Neural cell (in vitro differentiated cells): Measurements from ENCODE around the gene SMIM35. TPM values are rescaled to one million over a fixed set of nuclear protein-coding genes. Genes with fewer than 3 reads are reported as not detected.

ENCODE experiments used
- H2AFZ ChIP-seq: fragments of 200-600, 300-800 bp; sonication (generic), shearing (Covaris generic); 2 replicates; pipeline ENCODE4 v1.6.0; 2014; ENCODE audit warnings: low read depth, mild to moderate bottlenecking, antibody characterized with exemption, low read length, moderate library complexity
- H3F3A ChIP-seq: fragments of 200-600 bp; shearing (Covaris generic); 2 replicates; pipeline ENCODE4 v1.6.1; 2016; ENCODE audit warnings: mild to moderate bottlenecking, moderate library complexity, mixed read lengths, antibody characterized with exemption, low read length; ENCODE audit not compliant: insufficient read depth, poor library complexity, severe bottlenecking
- H3K27ac ChIP-seq: fragments of 200-600, 300-800 bp; sonication (generic), shearing (Covaris generic); 2 replicates; pipeline ENCODE4 v1.5.1; 2014; ENCODE audit warnings: mild to moderate bottlenecking, low read length, moderate library complexity
- H3K27me3 ChIP-seq: fragments of 300-800, 200-600 bp; sonication (generic), shearing (Covaris generic); 2 replicates; pipeline ENCODE4 v1.6.0; 2014; ENCODE audit warnings: mild to moderate bottlenecking, low read depth, low read length, moderate library complexity; ENCODE audit not compliant: insufficient read depth
- H3K36me3 ChIP-seq: fragments of 300-800, 200-600 bp; sonication (generic), shearing (Covaris generic); 2 replicates; pipeline ENCODE4 v1.5.1; 2014; ENCODE audit warnings: mild to moderate bottlenecking, antibody characterized with exemption, low read length, moderate library complexity; ENCODE audit not compliant: insufficient read depth
- H3K4me2 ChIP-seq: fragments of 300-800, 200-600 bp; sonication (generic), shearing (Covaris generic); 2 replicates; pipeline ENCODE4 v1.6.0; 2014; ENCODE audit warnings: mild to moderate bottlenecking, low read length
- H3K4me3 ChIP-seq: fragments of 300-800, 200-600 bp; sonication (generic), shearing (Covaris generic); 2 replicates; pipeline ENCODE4 v1.5.1; 2014; ENCODE audit warnings: mild to moderate bottlenecking, low read length, moderate library complexity
- H3K79me2 ChIP-seq: fragments of 200-600 bp; shearing (Covaris generic); replicated peaks from 2 replicates; pipeline ENCODE4 v1.6.0; 2014; ENCODE audit warnings: mild to moderate bottlenecking, low read length, moderate library complexity; ENCODE audit not compliant: insufficient read depth
- H3K9ac ChIP-seq: fragments of 300-800, 200-600 bp; sonication (generic), shearing (Covaris generic); 2 replicates; pipeline ENCODE4 v1.6.1; 2016; ENCODE audit warnings: mild to moderate bottlenecking, low read length, mixed read lengths
- H3K9me2 ChIP-seq: fragments of 200-600 bp; shearing (Covaris generic); 2 replicates; pipeline ENCODE4 v1.6.1; 2016; ENCODE audit warnings: mild to moderate bottlenecking, low read length, mixed read lengths; ENCODE audit not compliant: insufficient read depth
- H3K9me3 ChIP-seq: fragments of 200-600, 300-800 bp; sonication (generic), shearing (Covaris generic); 2 replicates; pipeline ENCODE4 v1.6.1; 2016; ENCODE audit warnings: mild to moderate bottlenecking, mixed run types, low read length, moderate library complexity, mixed read lengths
- H4K20me1 ChIP-seq: fragments of 200-600 bp; shearing (Covaris generic); 2 replicates; pipeline ENCODE4 v1.6.1; 2016; ENCODE audit warnings: mild to moderate bottlenecking, mixed run types; ENCODE audit not compliant: insufficient read depth
- EP300 ChIP-seq: fragments of 450-650 bp; conservative IDR thresholded peaks from 2 replicates; pipeline ENCODE4 v1.6.1; 2014; ENCODE audit warnings: antibody characterized with exemption, mild to moderate bottlenecking, moderate library complexity; ENCODE audit not compliant: poor library complexity, severe bottlenecking
- EZH2 ChIP-seq: fragments of 200-600, 300-800 bp; shearing (Covaris generic), sonication (generic); IDR thresholded peaks from 2 replicates; pipeline ENCODE4 v1.6.1; 2014; ENCODE audit warnings: antibody characterized with exemption, low read length, borderline replicate concordance, mild to moderate bottlenecking; ENCODE audit not compliant: insufficient read depth, poor library complexity, severe bottlenecking
- MXI1 ChIP-seq: fragments of 450-650 bp; conservative IDR thresholded peaks from 2 replicates; pipeline ENCODE4 v1.6.1; 2014; ENCODE audit warnings: antibody characterized with exemption, mild to moderate bottlenecking; ENCODE audit not compliant: poor library complexity, severe bottlenecking
- POLR2AphosphoS5 ChIP-seq: IDR thresholded peaks from 2 replicates; pipeline ENCODE4 v1.6.1; 2012
- RAD21 ChIP-seq: fragments of 450-650 bp; conservative IDR thresholded peaks from 2 replicates; pipeline ENCODE4 v1.6.1; 2014; ENCODE audit warnings: antibody characterized with exemption, mild to moderate bottlenecking, moderate library complexity
- SMC3 ChIP-seq: fragments of 450-650 bp; conservative IDR thresholded peaks from 2 replicates; pipeline ENCODE4 v1.6.1; 2014; ENCODE audit warnings: antibody characterized with exemption, mild to moderate bottlenecking, moderate library complexity; ENCODE audit not compliant: poor library complexity
- TAF1 ChIP-seq: IDR thresholded peaks from 2 replicates; pipeline ENCODE4 v1.6.1; 2012; ENCODE audit warnings: low read depth
- polyA plus RNA-seq: library from polyadenylated mRNA; depleted of rRNA; stranded (reverse); fragments of >200 nt; gene quantifications from 2 replicates; pipeline ENCODE4 v1.2.3, GENCODE V29; 2014
- TF ChIP-seq, protein P1 (sequence below): fragments of 450-650 bp; IDR thresholded peaks from 2 replicates; pipeline ENCODE4 v1.5.1; 2014; ENCODE audit warnings: antibody characterized with exemption, mild to moderate bottlenecking, moderate library complexity; ENCODE audit not compliant: poor library complexity, severe bottlenecking
- TF ChIP-seq, protein P2 (sequence below): IDR thresholded peaks from 2 replicates; pipeline ENCODE4 v1.6.1; 2012; ENCODE audit warnings: borderline replicate concordance

SMIM35 gene
- polyA plus RNA-seq, 1 donor from 2014 or later = not detected

DNA sequence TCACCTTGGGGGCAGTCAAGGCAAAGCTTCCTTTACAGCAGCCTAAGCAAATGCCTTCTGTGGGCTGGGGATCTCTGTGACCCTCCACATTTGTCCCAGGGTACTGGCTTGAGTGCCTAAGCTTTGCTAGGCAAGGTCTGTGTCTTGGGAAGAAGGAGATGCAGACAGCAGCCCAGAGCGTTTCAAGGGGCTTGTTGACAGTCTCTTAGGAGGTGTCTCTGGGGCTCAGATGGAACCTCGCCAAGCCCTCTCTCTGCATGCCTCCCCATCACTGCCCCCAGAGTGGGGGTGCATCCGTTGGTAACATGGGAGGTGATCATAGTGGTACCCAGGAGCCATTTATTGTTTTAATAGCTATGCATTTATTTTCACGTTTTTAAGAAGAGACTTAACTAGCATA is 39.0 kb downstream of the SMIM35 start:
- no peak overlapping the region for H2AFZ ChIP-seq
- H3K27ac ChIP-seq = no peak overlapping the region
- H3K27me3 ChIP-seq = no peaks in the 10 kb centered on the region
- TF ChIP-seq MXI1 (no peak), POLR2AphosphoS5 (no peak), EZH2 (no peak), TAF1 (no peak), SMC3 (no peak), RAD21 (no peak), EP300 (no peak)
- TF ChIP-seq, protein P1, sequence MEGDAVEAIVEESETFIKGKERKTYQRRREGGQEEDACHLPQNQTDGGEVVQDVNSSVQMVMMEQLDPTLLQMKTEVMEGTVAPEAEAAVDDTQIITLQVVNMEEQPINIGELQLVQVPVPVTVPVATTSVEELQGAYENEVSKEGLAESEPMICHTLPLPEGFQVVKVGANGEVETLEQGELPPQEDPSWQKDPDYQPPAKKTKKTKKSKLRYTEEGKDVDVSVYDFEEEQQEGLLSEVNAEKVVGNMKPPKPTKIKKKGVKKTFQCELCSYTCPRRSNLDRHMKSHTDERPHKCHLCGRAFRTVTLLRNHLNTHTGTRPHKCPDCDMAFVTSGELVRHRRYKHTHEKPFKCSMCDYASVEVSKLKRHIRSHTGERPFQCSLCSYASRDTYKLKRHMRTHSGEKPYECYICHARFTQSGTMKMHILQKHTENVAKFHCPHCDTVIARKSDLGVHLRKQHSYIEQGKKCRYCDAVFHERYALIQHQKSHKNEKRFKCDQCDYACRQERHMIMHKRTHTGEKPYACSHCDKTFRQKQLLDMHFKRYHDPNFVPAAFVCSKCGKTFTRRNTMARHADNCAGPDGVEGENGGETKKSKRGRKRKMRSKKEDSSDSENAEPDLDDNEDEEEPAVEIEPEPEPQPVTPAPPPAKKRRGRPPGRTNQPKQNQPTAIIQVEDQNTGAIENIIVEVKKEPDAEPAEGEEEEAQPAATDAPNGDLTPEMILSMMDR = no peak
- TF ChIP-seq, protein P2, sequence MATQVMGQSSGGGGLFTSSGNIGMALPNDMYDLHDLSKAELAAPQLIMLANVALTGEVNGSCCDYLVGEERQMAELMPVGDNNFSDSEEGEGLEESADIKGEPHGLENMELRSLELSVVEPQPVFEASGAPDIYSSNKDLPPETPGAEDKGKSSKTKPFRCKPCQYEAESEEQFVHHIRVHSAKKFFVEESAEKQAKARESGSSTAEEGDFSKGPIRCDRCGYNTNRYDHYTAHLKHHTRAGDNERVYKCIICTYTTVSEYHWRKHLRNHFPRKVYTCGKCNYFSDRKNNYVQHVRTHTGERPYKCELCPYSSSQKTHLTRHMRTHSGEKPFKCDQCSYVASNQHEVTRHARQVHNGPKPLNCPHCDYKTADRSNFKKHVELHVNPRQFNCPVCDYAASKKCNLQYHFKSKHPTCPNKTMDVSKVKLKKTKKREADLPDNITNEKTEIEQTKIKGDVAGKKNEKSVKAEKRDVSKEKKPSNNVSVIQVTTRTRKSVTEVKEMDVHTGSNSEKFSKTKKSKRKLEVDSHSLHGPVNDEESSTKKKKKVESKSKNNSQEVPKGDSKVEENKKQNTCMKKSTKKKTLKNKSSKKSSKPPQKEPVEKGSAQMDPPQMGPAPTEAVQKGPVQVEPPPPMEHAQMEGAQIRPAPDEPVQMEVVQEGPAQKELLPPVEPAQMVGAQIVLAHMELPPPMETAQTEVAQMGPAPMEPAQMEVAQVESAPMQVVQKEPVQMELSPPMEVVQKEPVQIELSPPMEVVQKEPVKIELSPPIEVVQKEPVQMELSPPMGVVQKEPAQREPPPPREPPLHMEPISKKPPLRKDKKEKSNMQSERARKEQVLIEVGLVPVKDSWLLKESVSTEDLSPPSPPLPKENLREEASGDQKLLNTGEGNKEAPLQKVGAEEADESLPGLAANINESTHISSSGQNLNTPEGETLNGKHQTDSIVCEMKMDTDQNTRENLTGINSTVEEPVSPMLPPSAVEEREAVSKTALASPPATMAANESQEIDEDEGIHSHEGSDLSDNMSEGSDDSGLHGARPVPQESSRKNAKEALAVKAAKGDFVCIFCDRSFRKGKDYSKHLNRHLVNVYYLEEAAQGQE = no peak
- no peak overlapping the region for H3K4me2 ChIP-seq
- no peaks in the 10 kb centered on the region for H3F3A ChIP-seq
- H3K79me2 ChIP-seq = no peaks in the 10 kb centered on the region
- no peak overlapping the region for H3K4me3 ChIP-seq
- H3K9me2 ChIP-seq = no peaks in the 10 kb centered on the region
- no peaks in the 10 kb centered on the region for H3K9me3 ChIP-seq
- no peaks in the 10 kb centered on the region for H4K20me1 ChIP-seq
- no peaks in the 10 kb centered on the region for H3K36me3 ChIP-seq
- no peak overlapping the region for H3K9ac ChIP-seq

DNA sequence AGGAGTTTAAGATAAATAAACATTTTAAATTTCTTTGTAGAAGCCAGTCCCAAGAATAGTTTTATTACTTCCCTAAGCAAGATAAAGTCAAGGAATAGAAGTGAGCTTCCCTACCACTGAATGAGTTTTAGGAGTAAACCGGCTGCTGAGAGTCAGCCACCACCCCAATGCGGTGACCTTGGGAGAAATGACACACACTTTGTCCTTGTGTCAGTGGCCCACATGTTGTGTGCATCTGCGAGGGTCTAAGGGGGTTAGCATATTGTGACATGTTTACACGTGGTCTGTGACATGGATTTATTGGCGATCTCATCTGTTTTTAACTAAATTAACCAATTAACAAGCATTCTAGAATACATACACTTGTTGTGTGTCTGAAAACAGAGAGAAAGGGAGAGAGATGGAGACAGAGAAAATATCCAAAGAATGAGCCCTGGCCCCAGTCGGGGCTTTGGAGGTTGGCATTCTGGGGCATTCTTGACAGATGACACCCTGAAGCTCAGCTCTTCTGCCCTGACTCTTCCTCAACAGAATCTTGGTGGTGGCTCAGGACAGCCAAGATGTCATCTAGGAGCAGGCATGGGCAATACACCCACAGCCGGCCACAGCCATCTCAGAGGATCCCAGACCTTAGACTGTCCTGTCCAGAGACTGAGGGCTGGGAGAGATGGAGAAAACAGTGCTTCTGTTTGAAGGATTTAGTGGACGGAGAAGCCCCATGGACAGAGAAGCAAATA is 39.6 kb downstream of the SMIM35 start:
- Histone ChIP-seq H3K4me2 (no peak overlapping the region), H3K4me3 (no peak overlapping the region), H2AFZ (no peak overlapping the region), H3K27ac (no peak overlapping the region), H4K20me1 (no peaks in the 10 kb centered on the region), H3F3A (no peaks in the 10 kb centered on the region), H3K36me3 (no peaks in the 10 kb centered on the region), H3K9me3 (no peaks in the 10 kb centered on the region), H3K79me2 (no peaks in the 10 kb centered on the region), H3K9ac (no peak overlapping the region), H3K9me2 (no peaks in the 10 kb centered on the region), H3K27me3 (no peaks in the 10 kb centered on the region)
- TF ChIP-seq, protein P2 = no peak
- no peak for TF ChIP-seq EZH2
- no peak for TF ChIP-seq MXI1
- TF ChIP-seq RAD21 = no peak
- TF ChIP-seq SMC3 = no peak
- no peak for TF ChIP-seq TAF1
- TF ChIP-seq, protein P1 = no peak
- no peak for TF ChIP-seq POLR2AphosphoS5
- no peak for TF ChIP-seq EP300
